Peyer's patch (tissue), 4 donors: ENCODE data around the gene ARL9.

Source experiments
- POLR2A ChIP-seq, 2 donors: fragments of 450-650 bp; IDR thresholded peaks; one replicate each; pipeline ENCODE4 v1.5.1; 2017; ENCODE audit warnings: antibody characterized with exemption in 2 of 2, mild to moderate bottlenecking in 2 of 2, moderate library complexity in 2 of 2
- TF ChIP-seq, protein P1 (sequence below), 6 experiments: fragments of 450-650 bp in 4 of 6; fragments of 200-600 bp in 2 of 6; sonication (generic) in 1 of 6; IDR thresholded peaks; one replicate each; pipeline ENCODE4 v1.5.1; 2017 to 2019; ENCODE audit warnings: antibody characterized with exemption in 6 of 6, mild to moderate bottlenecking in 3 of 6, moderate library complexity in 1 of 6

DNA sequence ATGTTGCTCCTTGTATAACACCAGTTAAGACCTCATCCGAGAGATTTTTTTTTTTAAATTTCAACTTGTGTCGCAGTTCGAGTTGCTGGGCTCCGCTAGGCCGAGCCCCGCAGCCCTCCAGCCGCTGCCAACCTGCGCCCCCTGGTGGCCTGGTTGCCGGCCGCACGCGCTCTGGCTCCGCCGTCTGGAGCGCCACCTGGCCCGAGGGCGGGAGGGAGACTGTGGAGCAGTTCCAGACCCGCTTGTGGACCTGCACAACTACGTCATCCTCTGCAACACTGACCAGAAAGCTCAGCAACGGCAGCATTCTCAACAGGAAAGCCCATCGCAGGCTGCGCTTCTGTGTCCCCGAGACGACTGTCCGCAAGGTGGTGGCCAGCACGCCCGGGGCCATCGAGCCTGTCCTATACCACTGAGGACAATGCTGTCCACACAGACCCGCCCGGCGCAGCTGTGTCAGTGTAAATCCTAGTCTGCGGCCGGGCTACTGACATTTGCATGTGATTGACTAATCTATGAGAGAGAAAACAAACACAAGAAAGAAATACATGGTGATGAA, 39.1 kb downstream of the ARL9 start:
- TF ChIP-seq, protein P1, sequence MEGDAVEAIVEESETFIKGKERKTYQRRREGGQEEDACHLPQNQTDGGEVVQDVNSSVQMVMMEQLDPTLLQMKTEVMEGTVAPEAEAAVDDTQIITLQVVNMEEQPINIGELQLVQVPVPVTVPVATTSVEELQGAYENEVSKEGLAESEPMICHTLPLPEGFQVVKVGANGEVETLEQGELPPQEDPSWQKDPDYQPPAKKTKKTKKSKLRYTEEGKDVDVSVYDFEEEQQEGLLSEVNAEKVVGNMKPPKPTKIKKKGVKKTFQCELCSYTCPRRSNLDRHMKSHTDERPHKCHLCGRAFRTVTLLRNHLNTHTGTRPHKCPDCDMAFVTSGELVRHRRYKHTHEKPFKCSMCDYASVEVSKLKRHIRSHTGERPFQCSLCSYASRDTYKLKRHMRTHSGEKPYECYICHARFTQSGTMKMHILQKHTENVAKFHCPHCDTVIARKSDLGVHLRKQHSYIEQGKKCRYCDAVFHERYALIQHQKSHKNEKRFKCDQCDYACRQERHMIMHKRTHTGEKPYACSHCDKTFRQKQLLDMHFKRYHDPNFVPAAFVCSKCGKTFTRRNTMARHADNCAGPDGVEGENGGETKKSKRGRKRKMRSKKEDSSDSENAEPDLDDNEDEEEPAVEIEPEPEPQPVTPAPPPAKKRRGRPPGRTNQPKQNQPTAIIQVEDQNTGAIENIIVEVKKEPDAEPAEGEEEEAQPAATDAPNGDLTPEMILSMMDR (IDR thresholded peaks at IDR 0.05), result peak; percentile 63 to 99 (median 92)
- no peak for TF ChIP-seq POLR2A (IDR thresholded peaks at IDR 0.05)
